ENCODE data around the gene GNB1L.

DNA sequence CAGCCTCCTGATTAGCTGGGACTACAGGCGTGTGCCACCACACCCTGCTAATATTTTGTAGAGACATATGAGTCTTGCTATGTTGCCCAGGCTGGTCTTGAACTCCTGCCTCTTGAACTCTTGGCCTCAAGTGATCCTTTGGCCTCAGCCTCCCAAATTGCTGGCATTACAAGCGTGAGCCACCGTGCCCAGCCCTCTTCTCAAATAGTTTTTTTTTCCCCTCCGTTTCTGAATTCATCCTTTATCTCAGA is 82.3 kb downstream of the GNB1L start:
- TF ChIP-seq, protein P1, sequence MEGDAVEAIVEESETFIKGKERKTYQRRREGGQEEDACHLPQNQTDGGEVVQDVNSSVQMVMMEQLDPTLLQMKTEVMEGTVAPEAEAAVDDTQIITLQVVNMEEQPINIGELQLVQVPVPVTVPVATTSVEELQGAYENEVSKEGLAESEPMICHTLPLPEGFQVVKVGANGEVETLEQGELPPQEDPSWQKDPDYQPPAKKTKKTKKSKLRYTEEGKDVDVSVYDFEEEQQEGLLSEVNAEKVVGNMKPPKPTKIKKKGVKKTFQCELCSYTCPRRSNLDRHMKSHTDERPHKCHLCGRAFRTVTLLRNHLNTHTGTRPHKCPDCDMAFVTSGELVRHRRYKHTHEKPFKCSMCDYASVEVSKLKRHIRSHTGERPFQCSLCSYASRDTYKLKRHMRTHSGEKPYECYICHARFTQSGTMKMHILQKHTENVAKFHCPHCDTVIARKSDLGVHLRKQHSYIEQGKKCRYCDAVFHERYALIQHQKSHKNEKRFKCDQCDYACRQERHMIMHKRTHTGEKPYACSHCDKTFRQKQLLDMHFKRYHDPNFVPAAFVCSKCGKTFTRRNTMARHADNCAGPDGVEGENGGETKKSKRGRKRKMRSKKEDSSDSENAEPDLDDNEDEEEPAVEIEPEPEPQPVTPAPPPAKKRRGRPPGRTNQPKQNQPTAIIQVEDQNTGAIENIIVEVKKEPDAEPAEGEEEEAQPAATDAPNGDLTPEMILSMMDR (IDR thresholded peaks at IDR 0.05), result no peak
- TF ChIP-seq, protein P2, sequence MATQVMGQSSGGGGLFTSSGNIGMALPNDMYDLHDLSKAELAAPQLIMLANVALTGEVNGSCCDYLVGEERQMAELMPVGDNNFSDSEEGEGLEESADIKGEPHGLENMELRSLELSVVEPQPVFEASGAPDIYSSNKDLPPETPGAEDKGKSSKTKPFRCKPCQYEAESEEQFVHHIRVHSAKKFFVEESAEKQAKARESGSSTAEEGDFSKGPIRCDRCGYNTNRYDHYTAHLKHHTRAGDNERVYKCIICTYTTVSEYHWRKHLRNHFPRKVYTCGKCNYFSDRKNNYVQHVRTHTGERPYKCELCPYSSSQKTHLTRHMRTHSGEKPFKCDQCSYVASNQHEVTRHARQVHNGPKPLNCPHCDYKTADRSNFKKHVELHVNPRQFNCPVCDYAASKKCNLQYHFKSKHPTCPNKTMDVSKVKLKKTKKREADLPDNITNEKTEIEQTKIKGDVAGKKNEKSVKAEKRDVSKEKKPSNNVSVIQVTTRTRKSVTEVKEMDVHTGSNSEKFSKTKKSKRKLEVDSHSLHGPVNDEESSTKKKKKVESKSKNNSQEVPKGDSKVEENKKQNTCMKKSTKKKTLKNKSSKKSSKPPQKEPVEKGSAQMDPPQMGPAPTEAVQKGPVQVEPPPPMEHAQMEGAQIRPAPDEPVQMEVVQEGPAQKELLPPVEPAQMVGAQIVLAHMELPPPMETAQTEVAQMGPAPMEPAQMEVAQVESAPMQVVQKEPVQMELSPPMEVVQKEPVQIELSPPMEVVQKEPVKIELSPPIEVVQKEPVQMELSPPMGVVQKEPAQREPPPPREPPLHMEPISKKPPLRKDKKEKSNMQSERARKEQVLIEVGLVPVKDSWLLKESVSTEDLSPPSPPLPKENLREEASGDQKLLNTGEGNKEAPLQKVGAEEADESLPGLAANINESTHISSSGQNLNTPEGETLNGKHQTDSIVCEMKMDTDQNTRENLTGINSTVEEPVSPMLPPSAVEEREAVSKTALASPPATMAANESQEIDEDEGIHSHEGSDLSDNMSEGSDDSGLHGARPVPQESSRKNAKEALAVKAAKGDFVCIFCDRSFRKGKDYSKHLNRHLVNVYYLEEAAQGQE (IDR thresholded peaks at IDR 0.05; ENCODE audit: insufficient read depth in 1 of 2, low read depth in 2 of 2, low read length in 1 of 2), result no peak

All from Panc1 (cell line).